Measurements from ENCODE around the gene CEP85. TPM values are rescaled to one million over a fixed set of nuclear protein-coding genes. Genes with fewer than 3 reads are reported as not detected.
A peak's percentile ranks its signal among the peaks of the same experiment; 100 is the strongest.

The CEP85 gene
- total and polyA plus RNA-seq, 2 of the 13 experiments (the other 11 are each of a cell fraction or from before 2014, with no cell fraction given), result 16.1 to 26.7 TPM

DNA sequence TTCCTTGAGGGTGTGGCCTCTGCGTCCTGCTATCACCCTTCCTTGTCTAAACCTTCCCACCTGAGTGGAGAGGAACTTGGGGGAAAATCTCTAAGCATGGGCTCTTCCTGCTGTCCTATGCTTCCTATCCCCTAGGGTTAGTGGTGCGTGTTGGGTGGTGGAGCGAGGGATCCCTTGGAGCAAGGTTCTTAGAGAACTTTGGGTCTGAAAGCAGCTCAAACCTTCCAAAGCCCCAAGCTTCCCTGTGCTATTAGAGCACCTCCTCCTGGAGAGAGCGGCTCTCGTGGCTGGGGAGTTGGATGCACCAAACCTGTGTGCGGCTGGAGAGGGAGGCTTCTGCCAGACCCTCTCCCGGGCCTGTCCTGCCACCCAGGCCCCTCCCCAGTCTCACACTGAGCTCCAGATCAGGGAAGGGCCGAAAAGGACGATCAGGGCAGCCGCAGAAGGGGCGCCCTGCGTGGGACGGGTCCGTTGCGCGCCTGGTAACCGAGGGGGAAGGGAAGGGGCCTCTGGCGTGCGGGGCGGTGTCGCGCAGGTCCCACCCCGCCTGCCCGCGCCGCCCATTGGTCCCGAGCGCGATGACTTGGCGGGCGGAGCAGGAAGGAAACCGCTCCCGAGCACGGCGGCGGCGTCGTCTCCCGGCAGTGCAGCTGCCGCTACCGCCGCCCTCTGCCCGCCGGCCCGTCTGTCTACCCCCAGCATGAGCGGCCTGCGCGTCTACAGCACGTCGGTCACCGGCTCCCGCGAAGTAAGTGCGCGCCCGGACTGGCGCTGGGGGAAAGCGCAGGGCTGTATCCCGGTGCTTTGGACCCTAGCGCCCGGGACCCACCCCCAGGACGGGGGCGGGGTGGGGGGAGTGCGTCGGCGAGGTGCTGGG, 45.7 kb downstream of the CEP85 start, which contains the start of gene SH3BGRL3 (continued):
- TF ChIP-seq ZNF30 (CRISPR knock-in tag; IDR thresholded peaks at IDR 0.05) (no peak), AGO2 (optimal IDR thresholded peaks at IDR 0.05; ENCODE audit: low read depth, low read length) (peak; percentile 99), ZNF451 (CRISPR knock-in tag; IDR thresholded peaks at IDR 0.05) (peak; percentile 21; the same call in 1 of the 2 replicates), ZNF484 (CRISPR knock-in tag; IDR thresholded peaks at IDR 0.05; ENCODE audit: borderline replicate concordance, low read depth) (no peak), ZNF232 (CRISPR knock-in tag; IDR thresholded peaks at IDR 0.05; ENCODE audit: borderline replicate concordance) (no peak), DNMT1 (CRISPR knock-in tag; IDR thresholded peaks at IDR 0.05) (peak; percentile 74; the same call in 1 of the 2 replicates), ZBTB20 (CRISPR knock-in tag; IDR thresholded peaks at IDR 0.05; ENCODE audit: borderline replicate concordance, low read depth) (0 out of 2 replicates have a peak, but pooled peaks have one; percentile 54), SMARCC2 (IDR thresholded peaks at IDR 0.05) (no peak), ZBTB42 (CRISPR knock-in tag; IDR thresholded peaks at IDR 0.05) (no peak), PRMT3 (CRISPR knock-in tag; IDR thresholded peaks at IDR 0.05; ENCODE audit: borderline replicate concordance, low read depth) (no peak), ZNF572 (CRISPR knock-in tag; IDR thresholded peaks at IDR 0.05) (0 out of 2 replicates have a peak, but pooled peaks have one; percentile 35), ZNF10 (CRISPR knock-in tag; IDR thresholded peaks at IDR 0.05; ENCODE audit: borderline replicate concordance, low read depth) (no peak), ZNF44 (CRISPR knock-in tag; IDR thresholded peaks at IDR 0.05) (no peak)
- TF ChIP-seq, protein P1, sequence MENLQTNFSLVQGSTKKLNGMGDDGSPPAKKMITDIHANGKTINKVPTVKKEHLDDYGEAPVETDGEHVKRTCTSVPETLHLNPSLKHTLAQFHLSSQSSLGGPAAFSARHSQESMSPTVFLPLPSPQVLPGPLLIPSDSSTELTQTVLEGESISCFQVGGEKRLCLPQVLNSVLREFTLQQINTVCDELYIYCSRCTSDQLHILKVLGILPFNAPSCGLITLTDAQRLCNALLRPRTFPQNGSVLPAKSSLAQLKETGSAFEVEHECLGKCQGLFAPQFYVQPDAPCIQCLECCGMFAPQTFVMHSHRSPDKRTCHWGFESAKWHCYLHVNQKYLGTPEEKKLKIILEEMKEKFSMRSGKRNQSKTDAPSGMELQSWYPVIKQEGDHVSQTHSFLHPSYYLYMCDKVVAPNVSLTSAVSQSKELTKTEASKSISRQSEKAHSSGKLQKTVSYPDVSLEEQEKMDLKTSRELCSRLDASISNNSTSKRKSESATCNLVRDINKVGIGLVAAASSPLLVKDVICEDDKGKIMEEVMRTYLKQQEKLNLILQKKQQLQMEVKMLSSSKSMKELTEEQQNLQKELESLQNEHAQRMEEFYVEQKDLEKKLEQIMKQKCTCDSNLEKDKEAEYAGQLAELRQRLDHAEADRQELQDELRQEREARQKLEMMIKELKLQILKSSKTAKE (CRISPR knock-in tag; IDR thresholded peaks at IDR 0.05; ENCODE audit: borderline replicate concordance), result no peak
- TF ChIP-seq, protein P2, sequence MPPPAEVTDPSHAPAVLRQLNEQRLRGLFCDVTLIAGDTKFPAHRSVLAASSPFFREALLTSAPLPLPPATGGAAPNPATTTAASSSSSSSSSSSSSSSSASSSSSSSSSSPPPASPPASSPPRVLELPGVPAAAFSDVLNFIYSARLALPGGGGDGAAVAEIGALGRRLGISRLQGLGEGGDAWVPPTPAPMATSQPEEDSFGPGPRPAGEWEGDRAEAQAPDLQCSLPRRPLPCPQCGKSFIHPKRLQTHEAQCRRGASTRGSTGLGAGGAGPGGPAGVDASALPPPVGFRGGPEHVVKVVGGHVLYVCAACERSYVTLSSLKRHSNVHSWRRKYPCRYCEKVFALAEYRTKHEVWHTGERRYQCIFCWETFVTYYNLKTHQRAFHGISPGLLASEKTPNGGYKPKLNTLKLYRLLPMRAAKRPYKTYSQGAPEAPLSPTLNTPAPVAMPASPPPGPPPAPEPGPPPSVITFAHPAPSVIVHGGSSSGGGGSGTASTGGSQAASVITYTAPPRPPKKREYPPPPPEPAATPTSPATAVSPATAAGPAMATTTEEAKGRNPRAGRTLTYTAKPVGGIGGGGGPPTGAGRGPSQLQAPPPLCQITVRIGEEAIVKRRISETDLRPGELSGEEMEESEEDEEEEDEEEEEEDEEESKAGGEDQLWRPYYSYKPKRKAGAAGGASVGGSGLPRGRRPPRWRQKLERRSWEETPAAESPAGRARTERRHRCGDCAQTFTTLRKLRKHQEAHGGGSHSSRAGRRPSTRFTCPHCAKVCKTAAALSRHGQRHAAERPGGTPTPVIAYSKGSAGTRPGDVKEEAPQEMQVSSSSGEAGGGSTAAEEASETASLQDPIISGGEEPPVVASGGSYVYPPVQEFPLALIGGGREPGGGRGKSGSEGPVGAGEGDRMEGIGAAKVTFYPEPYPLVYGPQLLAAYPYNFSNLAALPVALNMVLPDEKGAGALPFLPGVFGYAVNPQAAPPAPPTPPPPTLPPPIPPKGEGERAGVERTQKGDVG (CRISPR knock-in tag; IDR thresholded peaks at IDR 0.05; ENCODE audit: borderline replicate concordance), result no peak
- TF ChIP-seq, protein P3, sequence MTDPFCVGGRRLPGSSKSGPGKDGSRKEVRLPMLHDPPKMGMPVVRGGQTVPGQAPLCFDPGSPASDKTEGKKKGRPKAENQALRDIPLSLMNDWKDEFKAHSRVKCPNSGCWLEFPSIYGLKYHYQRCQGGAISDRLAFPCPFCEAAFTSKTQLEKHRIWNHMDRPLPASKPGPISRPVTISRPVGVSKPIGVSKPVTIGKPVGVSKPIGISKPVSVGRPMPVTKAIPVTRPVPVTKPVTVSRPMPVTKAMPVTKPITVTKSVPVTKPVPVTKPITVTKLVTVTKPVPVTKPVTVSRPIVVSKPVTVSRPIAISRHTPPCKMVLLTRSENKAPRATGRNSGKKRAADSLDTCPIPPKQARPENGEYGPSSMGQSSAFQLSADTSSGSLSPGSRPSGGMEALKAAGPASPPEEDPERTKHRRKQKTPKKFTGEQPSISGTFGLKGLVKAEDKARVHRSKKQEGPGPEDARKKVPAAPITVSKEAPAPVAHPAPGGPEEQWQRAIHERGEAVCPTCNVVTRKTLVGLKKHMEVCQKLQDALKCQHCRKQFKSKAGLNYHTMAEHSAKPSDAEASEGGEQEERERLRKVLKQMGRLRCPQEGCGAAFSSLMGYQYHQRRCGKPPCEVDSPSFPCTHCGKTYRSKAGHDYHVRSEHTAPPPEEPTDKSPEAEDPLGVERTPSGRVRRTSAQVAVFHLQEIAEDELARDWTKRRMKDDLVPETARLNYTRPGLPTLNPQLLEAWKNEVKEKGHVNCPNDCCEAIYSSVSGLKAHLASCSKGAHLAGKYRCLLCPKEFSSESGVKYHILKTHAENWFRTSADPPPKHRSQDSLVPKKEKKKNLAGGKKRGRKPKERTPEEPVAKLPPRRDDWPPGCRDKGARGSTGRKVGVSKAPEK (CRISPR knock-in tag; IDR thresholded peaks at IDR 0.05; ENCODE audit: borderline replicate concordance), result 0 out of 2 replicates have a peak, but pooled peaks have one; percentile 57
- TF ChIP-seq, protein P4, sequence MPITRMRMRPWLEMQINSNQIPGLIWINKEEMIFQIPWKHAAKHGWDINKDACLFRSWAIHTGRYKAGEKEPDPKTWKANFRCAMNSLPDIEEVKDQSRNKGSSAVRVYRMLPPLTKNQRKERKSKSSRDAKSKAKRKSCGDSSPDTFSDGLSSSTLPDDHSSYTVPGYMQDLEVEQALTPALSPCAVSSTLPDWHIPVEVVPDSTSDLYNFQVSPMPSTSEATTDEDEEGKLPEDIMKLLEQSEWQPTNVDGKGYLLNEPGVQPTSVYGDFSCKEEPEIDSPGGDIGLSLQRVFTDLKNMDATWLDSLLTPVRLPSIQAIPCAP (CRISPR knock-in tag; IDR thresholded peaks at IDR 0.05; ENCODE audit: low read depth), result no peak

All from HepG2 (cell line).